ENCODE results near the gene TMEM165.

The TMEM165 gene

DNA sequence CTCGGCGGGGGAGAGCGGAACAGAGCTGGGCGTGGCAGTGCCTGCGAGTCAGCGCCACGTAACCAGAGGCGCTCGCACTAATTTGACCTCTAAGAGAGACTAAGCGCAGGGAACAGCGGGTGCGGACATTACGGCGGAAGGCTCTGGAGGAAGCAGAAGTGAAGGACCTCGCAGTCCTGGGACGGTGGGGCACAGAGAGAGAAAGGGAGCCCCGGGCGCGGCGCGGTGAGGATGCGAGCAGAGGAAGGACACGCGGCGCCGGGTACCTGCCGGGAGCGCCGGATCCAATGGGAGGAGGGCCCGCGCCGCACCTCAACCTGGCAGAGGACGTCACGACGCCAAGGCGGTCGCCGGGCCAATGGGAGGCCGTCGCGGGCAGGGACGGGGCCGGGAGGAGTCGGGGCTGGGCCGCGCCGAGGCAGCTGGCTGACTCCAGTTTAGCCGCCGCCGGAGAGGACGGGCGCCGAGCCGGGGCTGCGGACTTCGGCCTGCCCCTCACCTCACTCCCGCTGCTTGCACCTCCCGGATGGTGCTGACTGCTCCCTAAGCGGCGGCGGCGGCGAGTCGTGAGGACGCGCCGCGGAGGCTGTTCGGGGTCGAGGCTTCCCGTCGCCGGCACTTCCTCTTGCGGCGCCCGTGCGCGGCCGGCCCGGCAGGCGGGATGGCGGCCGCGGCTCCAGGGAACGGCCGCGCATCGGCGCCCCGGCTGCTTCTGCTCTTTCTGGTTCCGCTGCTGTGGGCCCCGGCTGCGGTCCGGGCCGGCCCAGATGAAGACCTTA, at the start of gene TMEM165 (continued):
- TF ChIP-seq, protein P1, sequence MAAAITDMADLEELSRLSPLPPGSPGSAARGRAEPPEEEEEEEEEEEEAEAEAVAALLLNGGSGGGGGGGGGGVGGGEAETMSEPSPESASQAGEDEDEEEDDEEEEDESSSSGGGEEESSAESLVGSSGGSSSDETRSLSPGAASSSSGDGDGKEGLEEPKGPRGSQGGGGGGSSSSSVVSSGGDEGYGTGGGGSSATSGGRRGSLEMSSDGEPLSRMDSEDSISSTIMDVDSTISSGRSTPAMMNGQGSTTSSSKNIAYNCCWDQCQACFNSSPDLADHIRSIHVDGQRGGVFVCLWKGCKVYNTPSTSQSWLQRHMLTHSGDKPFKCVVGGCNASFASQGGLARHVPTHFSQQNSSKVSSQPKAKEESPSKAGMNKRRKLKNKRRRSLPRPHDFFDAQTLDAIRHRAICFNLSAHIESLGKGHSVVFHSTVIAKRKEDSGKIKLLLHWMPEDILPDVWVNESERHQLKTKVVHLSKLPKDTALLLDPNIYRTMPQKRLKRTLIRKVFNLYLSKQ (tag by site-specific recombination; IDR thresholded peaks at IDR 0.05; ENCODE audit: borderline replicate concordance) = no peak

DNA sequence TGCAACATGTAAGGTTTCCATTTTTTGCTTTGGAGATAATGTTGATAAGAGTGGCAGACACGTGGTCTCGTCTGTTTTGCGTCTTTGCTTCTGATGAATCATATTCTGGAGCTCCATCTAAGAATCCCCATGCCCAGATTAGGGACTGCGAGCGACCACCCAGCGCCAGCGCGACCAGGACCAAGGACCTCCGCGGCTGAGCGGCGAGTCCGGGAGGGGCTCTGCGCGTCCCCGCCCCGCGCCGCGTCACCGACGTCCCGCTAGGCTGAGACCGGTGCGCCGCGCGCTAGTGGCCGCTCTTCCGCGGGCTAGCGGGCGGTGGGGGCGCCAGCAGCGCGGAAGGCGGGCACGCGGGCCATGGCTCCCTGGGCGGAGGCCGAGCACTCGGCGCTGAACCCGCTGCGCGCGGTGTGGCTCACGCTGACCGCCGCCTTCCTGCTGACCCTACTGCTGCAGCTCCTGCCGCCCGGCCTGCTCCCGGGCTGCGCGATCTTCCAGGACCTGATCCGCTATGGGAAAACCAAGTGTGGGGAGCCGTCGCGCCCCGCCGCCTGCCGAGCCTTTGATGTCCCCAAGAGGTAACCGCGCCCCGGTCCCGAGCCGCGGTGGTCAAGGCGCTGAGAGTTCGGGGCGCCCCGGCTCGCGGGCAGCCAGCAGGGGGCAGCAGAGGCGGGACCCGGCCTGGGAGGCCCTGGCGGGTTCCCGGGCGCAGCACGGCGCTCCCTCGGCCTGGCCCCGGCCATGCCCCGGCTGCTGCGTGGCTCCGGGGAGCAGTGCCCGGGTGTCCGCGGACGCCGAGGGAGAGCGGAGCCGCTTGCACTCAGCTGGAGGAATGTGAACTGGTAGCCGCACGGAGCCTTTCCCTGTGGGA, 49.5 kb upstream of the TMEM165 start, which contains the start of gene SRD5A3:
Gene SRD5A3 (plus strand): TSS at position 263 of the 871 bp plus-strand sequence. CDS start 95 bp downstream, at position 358.
- H3K4me3 ChIP-seq (ENCODE audit: low read depth, low read length) = peak within 1 kb of the TSS; percentile 70
- POLR2A ChIA-PET = interaction anchor here (0.7 to 1.7 kb wide), 3 partner anchors 10 to 52 kb away, joined by 3 to 8 read pairs (median 4); partner anchors contain the start of gene TMEM165
- H3K27ac ChIP-seq (ENCODE audit: extremely low read depth, low read depth, low read length) = peak within 1 kb of the TSS; percentile 76; the same call in 1 of the 2 replicates
- H3K36me3 ChIP-seq (ENCODE audit: control insufficient read depth in 2 of 2, insufficient read depth in 1 of 2, low read length in 2 of 2) = no peaks in the 10 kb centered on the region
- CTCF ChIA-PET = interaction anchor here (0.6 to 2.5 kb wide), 17 partner anchors 10 to 593 kb away, joined by 3 to 8 read pairs (median 3); no protein-coding TSS in a partner anchor
- no peaks in the 10 kb centered on the region for H3K9me3 ChIP-seq (ENCODE audit: control insufficient read depth, insufficient read depth, low read depth, low read length)
- H3K4me1 ChIP-seq (ENCODE audit: control insufficient read depth, insufficient read depth, low read length) = no peaks in the 10 kb centered on the region
- TF ChIP-seq ZNF791 (tag by site-specific recombination; IDR thresholded peaks at IDR 0.05) = no peak
- no peak for TF ChIP-seq GFI1B (tag by site-specific recombination; IDR thresholded peaks at IDR 0.05)
- peak; percentile 48 for TF ChIP-seq ZSCAN30 (tag by site-specific recombination; IDR thresholded peaks at IDR 0.05)
- TF ChIP-seq, protein P2, sequence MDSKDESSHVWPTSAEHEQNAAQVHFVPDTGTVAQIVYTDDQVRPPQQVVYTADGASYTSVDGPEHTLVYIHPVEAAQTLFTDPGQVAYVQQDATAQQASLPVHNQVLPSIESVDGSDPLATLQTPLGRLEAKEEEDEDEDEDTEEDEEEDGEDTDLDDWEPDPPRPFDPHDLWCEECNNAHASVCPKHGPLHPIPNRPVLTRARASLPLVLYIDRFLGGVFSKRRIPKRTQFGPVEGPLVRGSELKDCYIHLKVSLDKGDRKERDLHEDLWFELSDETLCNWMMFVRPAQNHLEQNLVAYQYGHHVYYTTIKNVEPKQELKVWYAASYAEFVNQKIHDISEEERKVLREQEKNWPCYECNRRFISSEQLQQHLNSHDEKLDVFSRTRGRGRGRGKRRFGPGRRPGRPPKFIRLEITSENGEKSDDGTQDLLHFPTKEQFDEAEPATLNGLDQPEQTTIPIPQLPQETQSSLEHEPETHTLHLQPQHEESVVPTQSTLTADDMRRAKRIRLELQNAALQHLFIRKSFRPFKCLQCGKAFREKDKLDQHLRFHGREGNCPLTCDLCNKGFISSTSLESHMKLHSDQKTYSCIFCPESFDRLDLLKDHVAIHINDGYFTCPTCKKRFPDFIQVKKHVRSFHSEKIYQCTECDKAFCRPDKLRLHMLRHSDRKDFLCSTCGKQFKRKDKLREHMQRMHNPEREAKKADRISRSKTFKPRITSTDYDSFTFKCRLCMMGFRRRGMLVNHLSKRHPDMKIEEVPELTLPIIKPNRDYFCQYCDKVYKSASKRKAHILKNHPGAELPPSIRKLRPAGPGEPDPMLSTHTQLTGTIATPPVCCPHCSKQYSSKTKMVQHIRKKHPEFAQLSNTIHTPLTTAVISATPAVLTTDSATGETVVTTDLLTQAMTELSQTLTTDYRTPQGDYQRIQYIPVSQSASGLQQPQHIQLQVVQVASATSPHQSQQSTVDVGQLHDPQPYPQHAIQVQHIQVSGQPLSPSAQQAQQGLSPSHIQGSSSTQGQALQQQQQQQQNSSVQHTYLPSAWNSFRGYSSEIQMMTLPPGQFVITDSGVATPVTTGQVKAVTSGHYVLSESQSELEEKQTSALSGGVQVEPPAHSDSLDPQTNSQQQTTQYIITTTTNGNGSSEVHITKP (tag by site-specific recombination; IDR thresholded peaks at IDR 0.05) = no peak
- TF ChIP-seq ZNF138 (tag by site-specific recombination; IDR thresholded peaks at IDR 0.05; ENCODE audit: borderline replicate concordance) = no peak
- TF ChIP-seq ZNF10 (tag by site-specific recombination; IDR thresholded peaks at IDR 0.05) = peak; percentile 75
- TF ChIP-seq ZNF175 (tag by site-specific recombination; IDR thresholded peaks at IDR 0.05) = no peak
- no peak for TF ChIP-seq KLF9 (tag by site-specific recombination; IDR thresholded peaks at IDR 0.05; ENCODE audit: low read depth)
- TF ChIP-seq ZNF549 (tag by site-specific recombination; IDR thresholded peaks at IDR 0.05) = 0 out of 2 replicates have a peak, but pooled peaks have one; percentile 9
- no peak for TF ChIP-seq ZNF157 (tag by site-specific recombination; IDR thresholded peaks at IDR 0.05)
- no peak for TF ChIP-seq ZNF266 (tag by site-specific recombination; IDR thresholded peaks at IDR 0.05; ENCODE audit: low read depth)
- TF ChIP-seq RBAK (tag by site-specific recombination; IDR thresholded peaks at IDR 0.05) = no peak
- TF ChIP-seq SP3 (tag by site-specific recombination; IDR thresholded peaks at IDR 0.05) = no peak; the same call in 1 of the 2 replicates
- TF ChIP-seq ZNF324 (tag by site-specific recombination; IDR thresholded peaks at IDR 0.05) = no peak
- TF ChIP-seq ZBTB8A (tag by site-specific recombination; IDR thresholded peaks at IDR 0.05) = peak; percentile 90
- TF ChIP-seq ZNF610 (tag by site-specific recombination; IDR thresholded peaks at IDR 0.05; ENCODE audit: borderline replicate concordance) = no peak
- no peak for TF ChIP-seq ZNF585B (tag by site-specific recombination; IDR thresholded peaks at IDR 0.05)
- peak; percentile 45; the same call in 1 of the 2 replicates for TF ChIP-seq KLF1 (tag by site-specific recombination; IDR thresholded peaks at IDR 0.05)
- TF ChIP-seq ZNF121 (tag by site-specific recombination; IDR thresholded peaks at IDR 0.05) = 0 out of 2 replicates have a peak, but pooled peaks have one; percentile 22
- no peak for TF ChIP-seq ZNF658 (tag by site-specific recombination; IDR thresholded peaks at IDR 0.05)
- no peak for TF ChIP-seq ZNF354C (tag by site-specific recombination; IDR thresholded peaks at IDR 0.05; ENCODE audit: borderline replicate concordance, low read depth)
- TF ChIP-seq ZNF792 (tag by site-specific recombination; IDR thresholded peaks at IDR 0.05) = no peak
- peak; percentile 69 for TF ChIP-seq ZBTB17 (tag by site-specific recombination; IDR thresholded peaks at IDR 0.05)
- no peak for TF ChIP-seq FEZF1 (tag by site-specific recombination; IDR thresholded peaks at IDR 0.05)
- peak; percentile 59; the same call in 1 of the 2 replicates for TF ChIP-seq YY1 (tag by site-specific recombination; IDR thresholded peaks at IDR 0.05)
- no peak for TF ChIP-seq REPIN1 (tag by site-specific recombination; IDR thresholded peaks at IDR 0.05; ENCODE audit: low read depth)
- TF ChIP-seq ZNF2 (tag by site-specific recombination; IDR thresholded peaks at IDR 0.05) = no peak
- no peak for TF ChIP-seq ZNF747 (tag by site-specific recombination; IDR thresholded peaks at IDR 0.05)
- TF ChIP-seq ZNF600 (tag by site-specific recombination; IDR thresholded peaks at IDR 0.05) = peak; percentile 33; the same call in 1 of the 2 replicates
- peak; percentile 78 for TF ChIP-seq ZEB2 (tag by site-specific recombination; IDR thresholded peaks at IDR 0.05)
- peak; percentile 27; the same call in 1 of the 2 replicates for TF ChIP-seq ZNF394 (tag by site-specific recombination; IDR thresholded peaks at IDR 0.05; ENCODE audit: borderline replicate concordance)

Data from HEK293 (cell line).